H1 (cell line): Measurements from ENCODE around the gene ZNF660. TPM values are rescaled to one million over a fixed set of nuclear protein-coding genes. Genes with fewer than 3 reads are reported as not detected.

Experiments used
- CTCF ChIA-PET: fragments of 300-600 bp; sonication (Branson Sonifier 250); formaldehyde crosslinking; loops from one replicate; lab custom pipeline; 2021; ENCODE audit not compliant: partially characterized antibody; lab: Charles Lee
- POLR2A ChIA-PET: fragments of 300-600 bp; sonication (Branson Sonifier 250); formaldehyde crosslinking; loops from one replicate; lab custom pipeline; 2021; ENCODE audit warnings: inconsistent platforms; ENCODE audit not compliant: partially characterized antibody; lab: Charles Lee
- DNase-seq, 2 experiments: peaks; one replicate each; pipeline versions ENCODE4 v3.0.0 to v3.0.0-alpha.2; 2010 to 2022; ENCODE audit warnings: low spot score in 2 of 2, low read depth in 1 of 2, mixed read lengths in 1 of 2
- FAIRE-seq: peaks from 2 replicates; lab custom pipeline; 2011; peaks lifted over from hg19 to GRCh38; lab: Jason Lieb, UNC
- H2AFZ ChIP-seq: 2 replicates; pipeline ENCODE4 v1.8.1; 2012; ENCODE audit warnings: low read length, inconsistent platforms
- H2AK5ac ChIP-seq: 2 replicates; pipeline ENCODE4 v1.6.1; 2013; ENCODE audit warnings: low read depth, low read length
- H2BK120ac ChIP-seq: replicated peaks from 2 replicates; pipeline ENCODE3; 2013; ENCODE audit warnings: low read depth, low read length, inconsistent platforms
- H2BK12ac ChIP-seq: 2 replicates; pipeline ENCODE4 v1.6.1; 2013; ENCODE audit warnings: low read depth, low read length
- H2BK15ac ChIP-seq: 2 replicates; pipeline ENCODE4 v1.6.1; 2013; ENCODE audit warnings: low read length
- H2BK20ac ChIP-seq: 2 replicates; pipeline ENCODE4 v1.6.1; 2013; ENCODE audit warnings: low read length
- H2BK5ac ChIP-seq: 2 replicates; pipeline ENCODE4 v1.6.1; 2013; ENCODE audit warnings: low read depth, low read length
- H3K14ac ChIP-seq: 2 replicates; pipeline ENCODE4 v1.6.1; 2013; ENCODE audit warnings: inconsistent platforms; ENCODE audit not compliant: insufficient read length
- H3K18ac ChIP-seq: 2 replicates; pipeline ENCODE4 v1.6.1; 2013; ENCODE audit warnings: low read length; ENCODE audit errors: extremely low read depth
- H3K23ac ChIP-seq: 2 replicates; pipeline ENCODE4 v1.6.1; 2013; ENCODE audit warnings: inconsistent platforms; ENCODE audit not compliant: insufficient read length
- H3K23me2 ChIP-seq: 2 replicates; pipeline ENCODE4 v1.6.1; 2013; ENCODE audit warnings: low read depth, low read length
- H3K27ac ChIP-seq: 2 replicates; pipeline ENCODE4 v1.6.1; 2011; ENCODE audit warnings: low read depth, low read length, inconsistent platforms
- H3K27me3 ChIP-seq, 4 experiments: replicated peaks in 1 of 4; 1 replicate in 1 of 4; 2 replicates in 3 of 4; pipeline versions ENCODE4 v1.6.1 to v1.8.1; 2011 to 2013; ENCODE audit warnings: low read length in 3 of 4, mild to moderate bottlenecking in 3 of 4, inconsistent platforms in 2 of 4, mixed read lengths in 2 of 4, moderate library complexity in 1 of 4; ENCODE audit not compliant: control insufficient read depth in 3 of 4, insufficient read depth in 3 of 4; ENCODE audit errors: extremely low read depth in 1 of 4
- H3K36me3 ChIP-seq, 4 experiments: 2 replicates each; pipeline versions ENCODE4 v1.6.1 to v1.8.1; 2011 to 2013; ENCODE audit warnings: mild to moderate bottlenecking in 4 of 4, low read length in 3 of 4, moderate library complexity in 2 of 4, control low read depth in 1 of 4, inconsistent platforms in 1 of 4; ENCODE audit not compliant: insufficient read depth in 4 of 4, control insufficient read depth in 2 of 4
- H3K4ac ChIP-seq: replicated peaks from 2 replicates; pipeline ENCODE3; 2013; ENCODE audit warnings: low read length, low read depth, mixed read lengths, inconsistent platforms; ENCODE audit not compliant: insufficient read length
- H3K4me1 ChIP-seq, 4 experiments: replicated peaks in 1 of 4; 1 replicate in 1 of 4; 2 replicates in 3 of 4; pipeline versions ENCODE4 v1.6.1 to v1.8.1; 2011 to 2013; ENCODE audit warnings: low read length in 3 of 4, inconsistent platforms in 2 of 4, mixed read lengths in 1 of 4; ENCODE audit not compliant: insufficient read depth in 4 of 4, control insufficient read depth in 3 of 4
- H3K4me2 ChIP-seq, 2 experiments: 2 replicates each; pipeline versions ENCODE4 v1.6.1 to v1.8.1; 2011 to 2013; ENCODE audit warnings: low read depth in 2 of 2, low read length in 2 of 2, control low read depth in 1 of 2, inconsistent platforms in 1 of 2, mild to moderate bottlenecking in 1 of 2; ENCODE audit not compliant: insufficient read depth in 1 of 2
- H3K4me3 ChIP-seq, 4 experiments: fragments of 200-600, 300-600 bp in 1 of 4; sonication (generic), shearing (Covaris generic), sonication (Bioruptor Twin) in 1 of 4; 2 replicates each; pipeline versions ENCODE4 v1.5.1 to v1.8.1; 2011 to 2016; ENCODE audit warnings: low read length in 4 of 4, low read depth in 3 of 4, control low read depth in 2 of 4, inconsistent platforms in 2 of 4, mild to moderate bottlenecking in 2 of 4, mixed read lengths in 1 of 4, moderate library complexity in 1 of 4; ENCODE audit not compliant: insufficient read depth in 2 of 4; ENCODE audit errors: extremely low read depth in 1 of 4
- H3K56ac ChIP-seq: replicated peaks from 2 replicates; pipeline ENCODE3; 2013; ENCODE audit warnings: low read depth, mild to moderate bottlenecking, mixed read lengths, low read length, inconsistent platforms; ENCODE audit not compliant: insufficient read length
- H3K79me1 ChIP-seq: 2 replicates; pipeline ENCODE4 v1.6.1; 2013; ENCODE audit warnings: low read depth, low read length, control low read depth
- H3K79me2 ChIP-seq, 2 experiments: 2 replicates each; pipeline versions ENCODE4 v1.6.1 to v1.8.1; 2012 to 2013; ENCODE audit warnings: low read length in 2 of 2, mild to moderate bottlenecking in 2 of 2, inconsistent platforms in 1 of 2; ENCODE audit not compliant: insufficient read depth in 2 of 2, control insufficient read depth in 1 of 2
- H3K9ac ChIP-seq, 4 experiments: replicated peaks in 1 of 4; 1 replicate in 1 of 4; 2 replicates in 3 of 4; pipeline versions ENCODE4 v1.6.1 to v1.8.1; 2011 to 2013; ENCODE audit warnings: low read depth in 3 of 4, low read length in 3 of 4, control low read depth in 2 of 4, mild to moderate bottlenecking in 2 of 4, moderate library complexity in 2 of 4, inconsistent platforms in 1 of 4; ENCODE audit errors: extremely low read depth in 1 of 4
- H3K9me3 ChIP-seq, 2 experiments: 2 replicates each; pipeline versions ENCODE4 v1.6.1 to v1.8.1; 2012 to 2013; ENCODE audit warnings: mild to moderate bottlenecking in 2 of 2, moderate library complexity in 2 of 2, control low read depth in 1 of 2, inconsistent platforms in 1 of 2, low read depth in 1 of 2, low read length in 1 of 2, mixed read lengths in 1 of 2; ENCODE audit not compliant: insufficient read depth in 2 of 2
- H4K20me1 ChIP-seq, 2 experiments: replicated peaks in 1 of 2; 2 replicates each; pipeline versions ENCODE3 to v1.8.1; 2011 to 2013; ENCODE audit warnings: inconsistent platforms in 2 of 2, low read length in 2 of 2, mild to moderate bottlenecking in 1 of 2; ENCODE audit not compliant: insufficient read depth in 2 of 2, control insufficient read depth in 1 of 2
- H4K5ac ChIP-seq: 2 replicates; pipeline ENCODE4 v1.6.1; 2013; ENCODE audit warnings: low read length, low read depth, mixed read lengths, inconsistent platforms; ENCODE audit not compliant: insufficient read length
- H4K8ac ChIP-seq: 2 replicates; pipeline ENCODE4 v1.8.0; 2013; ENCODE audit warnings: mild to moderate bottlenecking, moderate library complexity, low read length, inconsistent platforms; ENCODE audit not compliant: insufficient read depth; ENCODE audit errors: extremely low read depth
- H4K91ac ChIP-seq: replicated peaks from 2 replicates; pipeline ENCODE3; 2013; ENCODE audit warnings: low read length, mixed read lengths, inconsistent platforms; ENCODE audit not compliant: insufficient read length
- ATF2 ChIP-seq: IDR thresholded peaks from 2 replicates; pipeline ENCODE4 v1.6.1; 2012; ENCODE audit warnings: low read length, inconsistent platforms
- CBX8 ChIP-seq: fragments of 300-800, 300-1000 bp; sonication (generic); IDR thresholded peaks from 2 replicates; pipeline ENCODE4 v1.7.1; 2016; ENCODE audit warnings: low read depth, low read length, borderline replicate concordance
- CHD1 ChIP-seq: IDR thresholded peaks from 2 replicates; pipeline ENCODE4 v1.6.1; 2012; ENCODE audit warnings: low read depth, low read length, improper control_type of control experiment
- CTBP2 ChIP-seq: IDR thresholded peaks from 2 replicates; pipeline ENCODE4 v1.7.0; 2011; ENCODE audit warnings: borderline replicate concordance, mild to moderate bottlenecking, moderate library complexity, mixed read lengths, low read length; ENCODE audit not compliant: insufficient read depth, insufficient read length
- EP300 ChIP-seq, 2 experiments: IDR thresholded peaks; 1 replicate in 1 of 2; 2 replicates in 1 of 2; pipeline ENCODE4 v1.6.1; 2011 to 2012; ENCODE audit warnings: low read depth in 2 of 2, low read length in 2 of 2, mild to moderate bottlenecking in 2 of 2, borderline replicate concordance in 1 of 2, inconsistent platforms in 1 of 2, moderate library complexity in 1 of 2
- GABPA ChIP-seq: IDR thresholded peaks from 2 replicates; pipeline ENCODE4 v1.6.1; 2011; ENCODE audit warnings: mild to moderate bottlenecking, low read length, moderate library complexity, borderline replicate concordance; ENCODE audit not compliant: insufficient read depth
- HDAC6 ChIP-seq: IDR thresholded peaks from one replicate; pipeline ENCODE4 v1.7.1; 2012; ENCODE audit warnings: low read depth, mild to moderate bottlenecking, inconsistent platforms, low read length, moderate library complexity
- NANOG ChIP-seq: IDR thresholded peaks from 2 replicates; pipeline ENCODE4 v1.6.1; 2011; ENCODE audit warnings: low read length, low read depth, mild to moderate bottlenecking, inconsistent platforms; ENCODE audit not compliant: insufficient read depth, poor library complexity, severe bottlenecking
- SP2 ChIP-seq: IDR thresholded peaks from 2 replicates; pipeline ENCODE4 v1.6.1; 2012; ENCODE audit warnings: mild to moderate bottlenecking, low read length, inconsistent platforms
- SP4 ChIP-seq: IDR thresholded peaks from 2 replicates; pipeline ENCODE4 v1.6.1; 2012; ENCODE audit warnings: low read length, inconsistent platforms
- SUZ12 ChIP-seq: fragments of 200-600 bp; sonication (generic); IDR thresholded peaks from 2 replicates; pipeline ENCODE4 v1.6.1; 2012; ENCODE audit warnings: mild to moderate bottlenecking, inconsistent platforms, low read length, moderate library complexity, mixed read lengths
- ZNF274 ChIP-seq: IDR thresholded peaks from 2 replicates; pipeline ENCODE4 v1.7.0; 2012; ENCODE audit warnings: low read length, borderline replicate concordance; ENCODE audit errors: extremely low read depth
- WGBS, 2 experiments: shearing (Covaris generic) in 1 of 2; methylation state at CpG; one replicate each; pipeline versions ENCODE4 v1.1.6 to v1.1.7; 2013 to 2015; ENCODE audit warnings: low lambda C conversion rate in 2 of 2, mixed read lengths in 2 of 2, inconsistent platforms in 1 of 2, low coverage in 1 of 2, missing lambda C conversion rate in 1 of 2; ENCODE audit not compliant: insufficient replicate concordance in 2 of 2, insufficient coverage in 1 of 2, insufficient read length in 1 of 2; ENCODE audit errors: extremely low coverage in 1 of 2, missing lambda C conversion rate in 1 of 2; 5-methylcytosine and 5-hydroxymethylcytosine counted together
- polyA plus RNA-seq, 7 experiments: library from polyadenylated mRNA; depleted of rRNA in 3 of 7; stranded (reverse) in 5 of 7; unstranded in 2 of 7; fragments of >200 nt in 5 of 7; fragments of 200-250 nt in 2 of 7; gene quantifications; 1 replicate in 5 of 7; 2 replicates in 1 of 7; 4 replicates in 1 of 7; pipeline versions ENCODE4 v1.2.1 to v1.2.3, GENCODE V29; 2011 to 2013; ENCODE audit warnings: missing spikeins in 2 of 7, mixed read lengths in 2 of 7
- total RNA-seq: library from RNA; stranded (reverse); fragmentation: NEBNext Ultra II Directional; extraction: Animal tissue kit (Norgen Biotek cat#: 25700); gene quantifications from 2 replicates; pipeline ENCODE4 v1.2.1, GENCODE V29; 2021

The ZNF660 gene
- total and polyA plus RNA-seq, 2 of the 8 experiments (the other 6 are each of a cell fraction or from before 2014, with no cell fraction given): 3.1 to 13.0 TPM

- no peak overlapping the region for H2AK5ac ChIP-seq
- TF ChIP-seq CTBP2 (no peak), ATF2 (no peak), EP300 (IDR thresholded peaks at IDR 0.05; ENCODE audit: borderline replicate concordance in 1 of 2, low read depth in 2 of 2, low read length in 2 of 2) (no peak), SP4 (no peak), GABPA (no peak), ZNF274 (no peak), HDAC6 (no peak), SP2 (no peak), CBX8 (no peak), SUZ12 (no peak), NANOG (no peak), CHD1 (no peak)
These were observed 47.4 kb downstream of the ZNF660 start for GRCh38 chr3:44632193-44632592.

More at GRCh38 chr3:44632193-44632592, 47.4 kb downstream of the ZNF660 start:
- CTCF ChIA-PET: no interaction called here
- FAIRE-seq (no peak), DNase-seq (no peak)
- no peak overlapping the region for H3K4ac ChIP-seq
- 88% methylated on average over 3 of the region's 3 CpGs; no CpG with 5 or more reads in 1 of the 2 experiments for whole genome bisulfite sequencing, 2 experiments
- H3K14ac ChIP-seq: no peak overlapping the region
- peaks cover 0 to 18% (median 11%) of the 10 kb centered on the region in 4 experiments; a peak in 6 of 8 replicates for H3K36me3 ChIP-seq
- no peak overlapping the region for H3K23ac ChIP-seq
- peaks cover 0 to 2% of the 10 kb centered on the region in 2 experiments; a peak in 1 of 4 replicates for H3K79me2 ChIP-seq
- H3K4me1 ChIP-seq: no peaks in the 10 kb centered on the region
- H3K4me3 ChIP-seq: no peak overlapping the region
- H3K27me3 ChIP-seq: no peaks in the 10 kb centered on the region
- H2BK5ac ChIP-seq: no peak overlapping the region
- H3K9ac ChIP-seq: peak overlapping the region in 1 of 4 experiments; percentile 11; a peak in 1 of 7 replicates
- H2BK20ac ChIP-seq: no peak overlapping the region
- no peaks in the 10 kb centered on the region for H3K9me3 ChIP-seq
- peaks cover 2% of the 10 kb centered on the region; the same call in 1 of the 2 replicates for H3K79me1 ChIP-seq
- no peak overlapping the region for H3K18ac ChIP-seq
- H2BK120ac ChIP-seq: no peak overlapping the region
- no peak overlapping the region for H4K91ac ChIP-seq
- no peak overlapping the region for H2BK15ac ChIP-seq
- no peak overlapping the region for H2AFZ ChIP-seq
- no peaks in the 10 kb centered on the region for H3K23me2 ChIP-seq
- POLR2A ChIA-PET: interaction anchor here (1.1 to 1.2 kb wide), 2 partner anchors 13 to 14 kb away, joined by 3 to 4 read pairs; no protein-coding TSS in a partner anchor
- H4K8ac ChIP-seq: no peak overlapping the region
- no peak overlapping the region for H3K4me2 ChIP-seq
- H3K56ac ChIP-seq: no peak overlapping the region
- no peak overlapping the region for H2BK12ac ChIP-seq
- H3K27ac ChIP-seq: no peak overlapping the region
- no peak overlapping the region for H4K5ac ChIP-seq
- peaks cover 0 to 4% of the 10 kb centered on the region in 2 experiments for H4K20me1 ChIP-seq
